GM18907 (cell line): ENCODE results near the gene TENM4.
A peak's percentile ranks its signal among the peaks of the same experiment; 100 is the strongest.

Experiments
- ATAC-seq: cut with Tn5 transposase; IDR thresholded peaks from one replicate; pipeline ENCODE4 v1.9.1; 2021; ENCODE audit warnings: mild to moderate bottlenecking, moderate library complexity; ENCODE audit not compliant: unreplicated experiment

Gene TENM4

GRCh38 chr11:78740199-78741071 is 700.4 kb downstream of the TENM4 start:
- no peak for ATAC-seq

- no peak for ATAC-seq
Observed at GRCh38 chr11:78737891-78738290, 702.9 kb downstream of the TENM4 start.

- ATAC-seq: no peak
Observed at GRCh38 chr11:78737301-78737700, 703.5 kb downstream of the TENM4 start.

- no peak for ATAC-seq
Observed at GRCh38 chr11:78735711-78736110, 705.1 kb downstream of the TENM4 start.

- no peak for ATAC-seq
Observed at GRCh38 chr11:78733031-78733430, 707.8 kb downstream of the TENM4 start.

GRCh38 chr11:78732246-78732645 is 708.6 kb downstream of the TENM4 start:
- no peak for ATAC-seq

GRCh38 chr11:78731027-78731426 is 709.8 kb downstream of the TENM4 start:
- ATAC-seq: no peak

- ATAC-seq: no peak
Observed at GRCh38 chr11:78730267-78730824, 710.5 kb downstream of the TENM4 start.

- ATAC-seq: no peak
Observed at GRCh38 chr11:78727816-78728215, 713.0 kb downstream of the TENM4 start.

GRCh38 chr11:78725200-78725599 is 715.6 kb downstream of the TENM4 start:
- ATAC-seq: no peak

GRCh38 chr11:78722786-78723185 is 718.0 kb downstream of the TENM4 start:
- no peak for ATAC-seq

- ATAC-seq: no peak
Observed at GRCh38 chr11:78720281-78720989, 720.4 kb downstream of the TENM4 start.

- ATAC-seq: no peak
Observed at GRCh38 chr11:78717041-78717440, 723.8 kb downstream of the TENM4 start.

GRCh38 chr11:78715639-78716311 is 725.1 kb downstream of the TENM4 start:
- ATAC-seq: peak; percentile 57

- no peak for ATAC-seq
Observed at GRCh38 chr11:78714539-78714938, 726.3 kb downstream of the TENM4 start.

- ATAC-seq: no peak
Observed at GRCh38 chr11:78711735-78712134, 729.1 kb downstream of the TENM4 start.

- no peak for ATAC-seq
Observed at GRCh38 chr11:78710417-78710816, 730.4 kb downstream of the TENM4 start.

GRCh38 chr11:78708388-78708787 is 732.4 kb downstream of the TENM4 start:
- no peak for ATAC-seq

GRCh38 chr11:78706551-78706950 is 734.3 kb downstream of the TENM4 start:
- no peak for ATAC-seq

GRCh38 chr11:78704811-78705210 is 736.0 kb downstream of the TENM4 start:
- no peak for ATAC-seq

GRCh38 chr11:78699609-78700135 is 741.2 kb downstream of the TENM4 start:
- no peak for ATAC-seq
